H1 (cell line): ENCODE measurements around the gene EVA1B. TPM values are rescaled to one million over a fixed set of nuclear protein-coding genes. Genes with fewer than 3 reads are reported as not detected.

Source experiments
- CHD2 ChIP-seq: IDR thresholded peaks from 2 replicates; pipeline ENCODE4 v1.6.1; 2012; ENCODE audit warnings: low read length, improper control_type of control experiment
- EP300 ChIP-seq, 2 experiments: IDR thresholded peaks; 1 replicate in 1 of 2; 2 replicates in 1 of 2; pipeline ENCODE4 v1.6.1; 2011 to 2012; ENCODE audit warnings: low read depth in 2 of 2, low read length in 2 of 2, mild to moderate bottlenecking in 2 of 2, borderline replicate concordance in 1 of 2, inconsistent platforms in 1 of 2, moderate library complexity in 1 of 2
- EZH2 ChIP-seq: fragments of 200-600 bp; sonication (generic); IDR thresholded peaks from 2 replicates; pipeline ENCODE4 v1.7.1; 2012; ENCODE audit warnings: low read depth, mild to moderate bottlenecking, moderate library complexity, low read length, inconsistent platforms; ENCODE audit not compliant: severe bottlenecking
- FOSL1 ChIP-seq: IDR thresholded peaks from 2 replicates; pipeline ENCODE4 v1.6.1; 2011; ENCODE audit warnings: mild to moderate bottlenecking, low read depth, low read length, moderate library complexity; ENCODE audit not compliant: insufficient read depth
- JUND ChIP-seq: IDR thresholded peaks from 2 replicates; pipeline ENCODE4 v1.6.1; 2011; ENCODE audit warnings: mild to moderate bottlenecking, improper control_type of control experiment, low read length
- KDM4A ChIP-seq: IDR thresholded peaks from one replicate; pipeline ENCODE4 v1.7.1; 2012; ENCODE audit warnings: low read depth, mild to moderate bottlenecking, moderate library complexity, low read length, inconsistent platforms; ENCODE audit not compliant: severe bottlenecking
- MAFK ChIP-seq: IDR thresholded peaks from 2 replicates; pipeline ENCODE4 v1.6.1; 2012; ENCODE audit warnings: low read depth, mild to moderate bottlenecking, improper control_type of control experiment, low read length
- RAD21 ChIP-seq, 2 experiments: IDR thresholded peaks in 1 of 2; conservative IDR thresholded peaks in 1 of 2; 2 replicates each; pipeline ENCODE4 v1.6.1; 2011; ENCODE audit warnings: low read depth in 2 of 2, low read length in 2 of 2, improper control_type of control experiment in 1 of 2, inconsistent platforms in 1 of 2, mild to moderate bottlenecking in 1 of 2, moderate library complexity in 1 of 2
- RXRA ChIP-seq: IDR thresholded peaks from 2 replicates; pipeline ENCODE4 v1.6.1; 2011; ENCODE audit warnings: low read depth, mild to moderate bottlenecking, low read length, moderate library complexity; ENCODE audit not compliant: insufficient read depth
- SAP30 ChIP-seq: fragments of 300-600 bp; sonication (generic); IDR thresholded peaks from 2 replicates; pipeline ENCODE4 v1.7.1; 2012; ENCODE audit warnings: low read length, moderate library complexity, mild to moderate bottlenecking, inconsistent platforms; ENCODE audit not compliant: insufficient read depth, insufficient replicate concordance
- TCF12 ChIP-seq: IDR thresholded peaks from 2 replicates; pipeline ENCODE4 v1.6.1; 2011; ENCODE audit warnings: low read depth, mild to moderate bottlenecking, low read length
- YY1 ChIP-seq: IDR thresholded peaks from 2 replicates; pipeline ENCODE4 v1.6.1; 2011; ENCODE audit warnings: low read depth, mild to moderate bottlenecking, low read length
- polyA plus RNA-seq, 7 experiments: library from polyadenylated mRNA; depleted of rRNA in 3 of 7; stranded (reverse) in 5 of 7; unstranded in 2 of 7; fragments of >200 nt in 5 of 7; fragments of 200-250 nt in 2 of 7; gene quantifications; 1 replicate in 5 of 7; 2 replicates in 1 of 7; 4 replicates in 1 of 7; pipeline versions ENCODE4 v1.2.1 to v1.2.3, GENCODE V29; 2011 to 2013; ENCODE audit warnings: missing spikeins in 2 of 7, mixed read lengths in 2 of 7
- total RNA-seq: library from RNA; stranded (reverse); fragmentation: NEBNext Ultra II Directional; extraction: Animal tissue kit (Norgen Biotek cat#: 25700); gene quantifications from 2 replicates; pipeline ENCODE4 v1.2.1, GENCODE V29; 2021
- TF ChIP-seq, protein P1 (sequence below), 3 experiments: IDR thresholded peaks; 1 replicate in 2 of 3; 2 replicates in 1 of 3; pipeline versions ENCODE4 v1.5.1 to v1.6.1; 2011; ENCODE audit warnings: low read length in 3 of 3, mild to moderate bottlenecking in 3 of 3, inconsistent platforms in 2 of 3, low read depth in 1 of 3, moderate library complexity in 1 of 3; ENCODE audit not compliant: insufficient read depth in 1 of 3; ENCODE audit errors: control extremely low read depth in 1 of 3

Gene EVA1B
- total and polyA plus RNA-seq, 2 of the 8 experiments (the other 6 are each of a cell fraction or from before 2014, with no cell fraction given): 10.0 to 19.9 TPM

DNA sequence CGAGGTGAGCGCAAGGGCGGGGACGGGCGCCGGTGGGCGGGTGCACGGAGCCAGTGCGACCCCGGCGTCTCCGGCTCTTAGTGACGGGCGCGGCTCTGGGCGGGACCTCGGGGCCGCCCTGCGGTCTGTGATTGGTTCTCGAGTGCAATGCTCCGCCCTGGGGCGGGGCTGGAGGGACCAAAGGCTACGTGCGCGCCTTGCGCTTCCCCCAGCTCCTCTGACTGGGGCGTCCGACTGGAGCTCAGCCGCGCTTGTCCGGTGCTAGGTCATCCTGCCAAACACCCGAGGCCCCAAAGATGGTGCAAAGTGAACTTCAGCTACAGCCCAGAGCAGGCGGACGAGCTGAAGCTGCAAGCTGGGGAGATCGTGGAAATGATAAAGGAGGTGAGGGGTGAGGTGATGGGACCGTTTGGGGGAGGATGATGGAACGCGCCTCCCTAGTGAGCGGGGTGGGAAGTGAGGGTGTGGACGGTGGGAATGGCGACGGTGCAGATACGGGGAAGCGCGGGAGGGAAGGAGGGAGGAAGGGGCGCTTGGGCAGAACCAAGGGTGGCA lies 16.5 kb downstream of the EVA1B start (continued):
- TF ChIP-seq RAD21 (IDR thresholded peaks at IDR 0.05 in 1 of 2, conservative IDR thresholded peaks at IDR 0.05 in 1 of 2; ENCODE audit: low read depth in 2 of 2, low read length in 2 of 2) (no peak), MAFK (no peak), TCF12 (no peak), EP300 (IDR thresholded peaks at IDR 0.05; ENCODE audit: borderline replicate concordance in 1 of 2, low read depth in 2 of 2, low read length in 2 of 2) (no peak), FOSL1 (no peak), EZH2 (no peak), CHD2 (no peak), YY1 (no peak), KDM4A (peak; percentile 41), JUND (no peak), SAP30 (peak; percentile 52), RXRA (no peak)
- TF ChIP-seq, protein P1, sequence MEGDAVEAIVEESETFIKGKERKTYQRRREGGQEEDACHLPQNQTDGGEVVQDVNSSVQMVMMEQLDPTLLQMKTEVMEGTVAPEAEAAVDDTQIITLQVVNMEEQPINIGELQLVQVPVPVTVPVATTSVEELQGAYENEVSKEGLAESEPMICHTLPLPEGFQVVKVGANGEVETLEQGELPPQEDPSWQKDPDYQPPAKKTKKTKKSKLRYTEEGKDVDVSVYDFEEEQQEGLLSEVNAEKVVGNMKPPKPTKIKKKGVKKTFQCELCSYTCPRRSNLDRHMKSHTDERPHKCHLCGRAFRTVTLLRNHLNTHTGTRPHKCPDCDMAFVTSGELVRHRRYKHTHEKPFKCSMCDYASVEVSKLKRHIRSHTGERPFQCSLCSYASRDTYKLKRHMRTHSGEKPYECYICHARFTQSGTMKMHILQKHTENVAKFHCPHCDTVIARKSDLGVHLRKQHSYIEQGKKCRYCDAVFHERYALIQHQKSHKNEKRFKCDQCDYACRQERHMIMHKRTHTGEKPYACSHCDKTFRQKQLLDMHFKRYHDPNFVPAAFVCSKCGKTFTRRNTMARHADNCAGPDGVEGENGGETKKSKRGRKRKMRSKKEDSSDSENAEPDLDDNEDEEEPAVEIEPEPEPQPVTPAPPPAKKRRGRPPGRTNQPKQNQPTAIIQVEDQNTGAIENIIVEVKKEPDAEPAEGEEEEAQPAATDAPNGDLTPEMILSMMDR (IDR thresholded peaks at IDR 0.05; ENCODE audit: control extremely low read depth in 1 of 3, insufficient read depth in 1 of 3, low read depth in 1 of 3, low read length in 3 of 3): no peak
